ENCODE results near the gene RHOBTB1. TPM values are rescaled to one million over a fixed set of nuclear protein-coding genes. Genes with fewer than 3 reads are reported as not detected.

RHOBTB1 gene
- total RNA-seq, 2 donors from 2014 or later: 6.6 to 6.8 TPM

DNA sequence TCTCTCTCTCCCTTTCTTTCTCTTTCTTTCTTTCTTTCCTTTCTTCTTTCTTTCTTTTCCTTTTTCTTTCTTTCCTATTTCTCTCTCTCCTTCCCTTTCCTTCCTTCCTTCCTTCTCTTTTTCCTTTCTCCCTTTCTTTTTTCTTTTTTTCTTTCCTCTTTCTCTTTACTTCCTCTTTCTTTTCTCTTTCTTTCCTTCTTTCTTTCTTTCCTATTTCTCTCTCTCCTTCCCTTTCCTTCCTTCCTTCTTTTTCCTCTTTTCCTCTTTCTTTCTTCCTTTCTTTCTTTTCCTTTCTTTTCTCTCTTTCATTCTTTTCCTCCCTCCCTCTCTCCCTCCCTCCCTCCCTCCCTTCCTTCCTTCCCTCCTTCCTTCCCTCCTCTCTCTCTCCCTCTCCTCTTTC, 81.5 kb downstream of the RHOBTB1 start:
- Histone ChIP-seq H3K27ac (ENCODE audit: low read depth, low read length) (no peak overlapping the region), H3K9ac (ENCODE audit: extremely low read depth, low read length, poor library complexity, severe bottlenecking) (no peak overlapping the region), H3K4me3 (ENCODE audit: low read length) (no peak overlapping the region), H3K9me3 (ENCODE audit: control insufficient read depth, low read length) (no peaks in the 10 kb centered on the region), H3K36me3 (ENCODE audit: control insufficient read depth, insufficient read depth, low read length) (no peaks in the 10 kb centered on the region), H3K4me1 (ENCODE audit: control insufficient read depth, insufficient read depth, low read length) (no peaks in the 10 kb centered on the region), H3K27me3 (ENCODE audit: control insufficient read depth, insufficient read depth, low read length, poor library complexity, severe bottlenecking) (no peaks in the 10 kb centered on the region)
- Mint-ChIP-seq H3K9me3 (no peaks in the 10 kb centered on the region), H3K27me3 (ENCODE audit: insufficient read depth) (peaks cover 15% of the 10 kb centered on the region), H3K4me1 (no peaks in the 10 kb centered on the region), H3K27ac (no peak overlapping the region), H3K36me3 (ENCODE audit: low read depth) (no peaks in the 10 kb centered on the region), H3K4me3 (no peak overlapping the region)
- DNase-seq: no peak
- TF ChIP-seq, protein P1, sequence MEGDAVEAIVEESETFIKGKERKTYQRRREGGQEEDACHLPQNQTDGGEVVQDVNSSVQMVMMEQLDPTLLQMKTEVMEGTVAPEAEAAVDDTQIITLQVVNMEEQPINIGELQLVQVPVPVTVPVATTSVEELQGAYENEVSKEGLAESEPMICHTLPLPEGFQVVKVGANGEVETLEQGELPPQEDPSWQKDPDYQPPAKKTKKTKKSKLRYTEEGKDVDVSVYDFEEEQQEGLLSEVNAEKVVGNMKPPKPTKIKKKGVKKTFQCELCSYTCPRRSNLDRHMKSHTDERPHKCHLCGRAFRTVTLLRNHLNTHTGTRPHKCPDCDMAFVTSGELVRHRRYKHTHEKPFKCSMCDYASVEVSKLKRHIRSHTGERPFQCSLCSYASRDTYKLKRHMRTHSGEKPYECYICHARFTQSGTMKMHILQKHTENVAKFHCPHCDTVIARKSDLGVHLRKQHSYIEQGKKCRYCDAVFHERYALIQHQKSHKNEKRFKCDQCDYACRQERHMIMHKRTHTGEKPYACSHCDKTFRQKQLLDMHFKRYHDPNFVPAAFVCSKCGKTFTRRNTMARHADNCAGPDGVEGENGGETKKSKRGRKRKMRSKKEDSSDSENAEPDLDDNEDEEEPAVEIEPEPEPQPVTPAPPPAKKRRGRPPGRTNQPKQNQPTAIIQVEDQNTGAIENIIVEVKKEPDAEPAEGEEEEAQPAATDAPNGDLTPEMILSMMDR (conservative IDR thresholded peaks at IDR 0.05): no peak

DNA sequence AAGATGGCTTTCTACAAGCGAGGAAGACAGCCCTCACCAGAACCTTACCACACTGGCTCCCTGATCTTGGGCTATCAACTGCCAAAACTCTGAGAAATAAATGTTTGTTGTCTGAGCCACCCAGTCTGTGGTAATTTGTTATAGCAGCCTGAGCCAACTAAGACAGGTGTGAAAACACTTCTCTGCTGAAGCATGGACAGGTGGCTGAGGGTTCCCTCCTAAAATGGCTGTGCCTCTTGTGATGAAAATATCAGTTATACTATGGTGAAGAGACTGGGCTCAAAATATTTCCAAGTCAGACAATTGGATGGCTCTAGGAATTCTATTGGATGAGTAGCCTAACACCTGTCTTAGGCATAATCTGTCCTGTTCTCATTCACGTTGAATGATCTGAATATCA, 87.6 kb downstream of the RHOBTB1 start:
- TF ChIP-seq, protein P1 (conservative IDR thresholded peaks at IDR 0.05): no peak
- Histone ChIP-seq H3K4me3 (ENCODE audit: low read length) (no peak overlapping the region), H3K9ac (ENCODE audit: extremely low read depth, low read length, poor library complexity, severe bottlenecking) (no peak overlapping the region), H3K27ac (ENCODE audit: low read depth, low read length) (no peak overlapping the region), H3K27me3 (ENCODE audit: control insufficient read depth, insufficient read depth, low read length, poor library complexity, severe bottlenecking) (no peaks in the 10 kb centered on the region), H3K4me1 (ENCODE audit: control insufficient read depth, insufficient read depth, low read length) (no peaks in the 10 kb centered on the region), H3K9me3 (ENCODE audit: control insufficient read depth, low read length) (no peaks in the 10 kb centered on the region), H3K36me3 (ENCODE audit: control insufficient read depth, insufficient read depth, low read length) (no peaks in the 10 kb centered on the region)
- Mint-ChIP-seq H3K9me3 (no peaks in the 10 kb centered on the region), H3K36me3 (ENCODE audit: low read depth) (no peaks in the 10 kb centered on the region), H3K4me3 (no peak overlapping the region), H3K27ac (no peak overlapping the region), H3K27me3 (ENCODE audit: insufficient read depth) (peaks cover 48% of the 10 kb centered on the region), H3K4me1 (peaks cover 7% of the 10 kb centered on the region)
- DNase-seq: no peak
- 88 to 90% methylated on average over 1 to 2 of the region's 2 CpGs for WGBS, 2 experiments (ENCODE audit: insufficient coverage in 1 of 2, insufficient read length in 1 of 2)

DNA sequence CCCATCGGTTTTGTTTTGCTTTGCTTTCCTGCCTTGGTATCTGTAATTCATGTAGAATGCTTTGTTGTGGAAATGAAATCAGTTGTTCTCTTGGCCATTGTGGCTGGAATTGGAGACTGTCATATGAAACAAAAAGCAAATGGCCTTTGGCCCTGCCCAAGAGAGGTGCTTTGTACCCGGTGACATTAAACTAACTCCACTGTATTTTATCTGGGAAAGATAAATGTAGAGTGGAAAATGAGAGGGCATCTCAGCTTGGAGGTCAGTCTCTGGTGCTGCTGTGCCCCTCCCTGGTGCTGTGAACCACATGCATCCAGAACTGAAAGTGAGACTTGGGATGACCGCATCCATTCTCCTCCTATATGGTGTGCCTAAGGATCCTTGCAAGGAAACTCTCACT, 90.3 kb downstream of the RHOBTB1 start:
- TF ChIP-seq, protein P1 (conservative IDR thresholded peaks at IDR 0.05): no peak
- peak overlapping the region; percentile 47 for H3K27ac ChIP-seq (ENCODE audit: low read depth, low read length)
- DNase-seq: no peak
- H3K9ac ChIP-seq (ENCODE audit: extremely low read depth, low read length, poor library complexity, severe bottlenecking): no peak overlapping the region
- Mint-ChIP-seq H3K9me3 (peaks cover 12% of the 10 kb centered on the region), H3K27ac (no peak overlapping the region), H3K27me3 (ENCODE audit: insufficient read depth) (peaks cover 49% of the 10 kb centered on the region), H3K36me3 (ENCODE audit: low read depth) (no peaks in the 10 kb centered on the region), H3K4me1 (peaks cover 7% of the 10 kb centered on the region), H3K4me3 (no peak overlapping the region)
- 96 to 100% methylated on average over 1 to 3 of the region's 3 CpGs for WGBS, 2 experiments (ENCODE audit: insufficient coverage in 1 of 2, insufficient read length in 1 of 2)
- no peaks in the 10 kb centered on the region for H3K36me3 ChIP-seq (ENCODE audit: control insufficient read depth, insufficient read depth, low read length)
- no peak overlapping the region for H3K4me3 ChIP-seq (ENCODE audit: low read length)
- H3K9me3 ChIP-seq (ENCODE audit: control insufficient read depth, low read length): peaks cover 7% of the 10 kb centered on the region
- H3K27me3 ChIP-seq (ENCODE audit: control insufficient read depth, insufficient read depth, low read length, poor library complexity, severe bottlenecking): no peaks in the 10 kb centered on the region
- no peaks in the 10 kb centered on the region for H3K4me1 ChIP-seq (ENCODE audit: control insufficient read depth, insufficient read depth, low read length)

Data from endodermal cell (in vitro differentiated cells).